PC-3 (cell line): ENCODE measurements around the gene HBS1L.

Experiments
- EZH2 ChIP-seq: fragments of 300-600 bp; sonication (generic); IDR thresholded peaks from one replicate; pipeline ENCODE4 v1.6.1; 2017; ENCODE audit warnings: antibody characterized with exemption, mild to moderate bottlenecking, low read length; ENCODE audit not compliant: unreplicated experiment
- EZH2phosphoT487 ChIP-seq: fragments of 300-600 bp; sonication (generic); IDR thresholded peaks from 2 replicates; pipeline ENCODE4 v1.6.1; 2018; ENCODE audit warnings: mild to moderate bottlenecking, antibody characterized with exemption, low read length, borderline replicate concordance
- TF ChIP-seq, protein P1 (sequence below): fragments of 300-600 bp; sonication (generic); conservative IDR thresholded peaks from 2 replicates; pipeline ENCODE4 v1.5.1; 2017; ENCODE audit warnings: antibody characterized with exemption, low read depth, mild to moderate bottlenecking, low read length

DNA sequence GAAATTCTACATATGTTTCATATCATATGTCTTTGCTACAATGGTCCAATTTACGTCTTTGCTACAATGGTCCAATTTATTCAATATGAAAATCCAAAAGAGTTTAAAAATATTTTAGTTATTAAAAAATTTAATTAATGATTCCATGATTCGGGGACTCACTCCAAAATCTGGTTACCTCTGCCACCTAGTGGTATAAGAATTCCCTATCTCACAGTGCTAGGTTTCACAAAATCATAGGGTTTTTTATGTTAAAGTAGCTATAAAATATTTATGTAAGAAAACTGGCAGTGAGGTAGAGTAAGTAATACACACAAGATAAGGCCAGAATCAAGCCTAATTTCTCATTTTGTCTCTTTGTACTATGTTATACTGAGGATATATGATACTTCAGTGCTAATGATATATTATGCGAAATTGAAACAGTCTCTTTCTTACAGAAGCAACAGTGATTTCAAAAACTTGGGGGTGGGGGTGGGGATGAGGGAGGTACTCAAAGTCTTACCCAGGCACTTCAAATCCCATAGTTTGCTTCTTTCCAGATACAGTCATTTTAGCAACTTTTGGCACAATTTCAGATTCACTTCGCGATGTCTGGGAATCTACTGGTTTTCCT, 52.3 kb downstream of the HBS1L start:
- TF ChIP-seq, protein P1, sequence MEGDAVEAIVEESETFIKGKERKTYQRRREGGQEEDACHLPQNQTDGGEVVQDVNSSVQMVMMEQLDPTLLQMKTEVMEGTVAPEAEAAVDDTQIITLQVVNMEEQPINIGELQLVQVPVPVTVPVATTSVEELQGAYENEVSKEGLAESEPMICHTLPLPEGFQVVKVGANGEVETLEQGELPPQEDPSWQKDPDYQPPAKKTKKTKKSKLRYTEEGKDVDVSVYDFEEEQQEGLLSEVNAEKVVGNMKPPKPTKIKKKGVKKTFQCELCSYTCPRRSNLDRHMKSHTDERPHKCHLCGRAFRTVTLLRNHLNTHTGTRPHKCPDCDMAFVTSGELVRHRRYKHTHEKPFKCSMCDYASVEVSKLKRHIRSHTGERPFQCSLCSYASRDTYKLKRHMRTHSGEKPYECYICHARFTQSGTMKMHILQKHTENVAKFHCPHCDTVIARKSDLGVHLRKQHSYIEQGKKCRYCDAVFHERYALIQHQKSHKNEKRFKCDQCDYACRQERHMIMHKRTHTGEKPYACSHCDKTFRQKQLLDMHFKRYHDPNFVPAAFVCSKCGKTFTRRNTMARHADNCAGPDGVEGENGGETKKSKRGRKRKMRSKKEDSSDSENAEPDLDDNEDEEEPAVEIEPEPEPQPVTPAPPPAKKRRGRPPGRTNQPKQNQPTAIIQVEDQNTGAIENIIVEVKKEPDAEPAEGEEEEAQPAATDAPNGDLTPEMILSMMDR: peak; percentile 52
- no peak for TF ChIP-seq EZH2
- no peak for TF ChIP-seq EZH2phosphoT487
